ENCODE results near the gene AP4M1. TPM values are rescaled to one million over a fixed set of nuclear protein-coding genes. Genes with fewer than 3 reads are reported as not detected.

Gene AP4M1
- total and polyA plus RNA-seq, 10 of the 15 experiments (the other 5 are each of a cell fraction or from before 2014, with no cell fraction given): 0.77 to 16.1 (median 13.0) TPM

- TF ChIP-seq E2F4 (IDR thresholded peaks at IDR 0.05; ENCODE audit: low read depth, low read length) (no peak), RUNX3 (IDR thresholded peaks at IDR 0.05; ENCODE audit: low read length) (peak; percentile 92), NRF1 (conservative IDR thresholded peaks at IDR 0.05; ENCODE audit: low read depth, low read length) (no peak), KAT2A (conservative IDR thresholded peaks at IDR 0.05; ENCODE audit: control insufficient read depth, low read depth, low read length) (no peak), SREBF2 (IDR thresholded peaks at IDR 0.05; ENCODE audit: low read length) (peak; percentile 74), ZNF24 (IDR thresholded peaks at IDR 0.05) (no peak), ZBED1 (IDR thresholded peaks at IDR 0.05; ENCODE audit: borderline replicate concordance) (peak; percentile 48; the same call in 1 of the 2 replicates), BCLAF1 (IDR thresholded peaks at IDR 0.05) (no peak), EP300 (IDR thresholded peaks at IDR 0.05; ENCODE audit: borderline replicate concordance in 1 of 2, control insufficient read depth in 1 of 2, low read depth in 2 of 2, low read length in 2 of 2) (peak in 1 of 2 experiments; percentile 60; a peak in 1 of 4 replicates), ZZZ3 (IDR thresholded peaks at IDR 0.05; ENCODE audit: control insufficient read depth, insufficient read length, low read depth) (no peak), ATF3 (IDR thresholded peaks at IDR 0.05; ENCODE audit: borderline replicate concordance, extremely low read depth, low read depth, low read length) (no peak), STAT1 (conservative IDR thresholded peaks at IDR 0.05) (0 out of 2 replicates have a peak, but pooled peaks have one; percentile 50), ESRRA (IDR thresholded peaks at IDR 0.05; ENCODE audit: low read length) (0 out of 2 replicates have a peak, but pooled peaks have one; percentile 45), MYB (IDR thresholded peaks at IDR 0.05; ENCODE audit: borderline replicate concordance, low read depth, low read length) (no peak), ETV6 (conservative IDR thresholded peaks at IDR 0.05 in 1 of 2, IDR thresholded peaks at IDR 0.05 in 1 of 2; ENCODE audit: borderline replicate concordance in 1 of 2, low read depth in 1 of 2) (peak in 1 of 2 experiments; percentile 60; a peak in 1 of 4 replicates), EED (IDR thresholded peaks at IDR 0.05; ENCODE audit: low read depth) (no peak), RFX5 (IDR thresholded peaks at IDR 0.05; ENCODE audit: low read depth, low read length) (peak; percentile 18; the same call in 1 of the 2 replicates), SRF (IDR thresholded peaks at IDR 0.05; ENCODE audit: low read depth in 2 of 2, low read length in 2 of 2) (peak; percentile 71 to 88; a peak in 3 of 4 replicates), MTA2 (IDR thresholded peaks at IDR 0.05; ENCODE audit: low read depth) (peak; percentile 79), NFYA (IDR thresholded peaks at IDR 0.05; ENCODE audit: borderline replicate concordance, low read depth, low read length) (no peak)
- TF ChIP-seq, protein P1, sequence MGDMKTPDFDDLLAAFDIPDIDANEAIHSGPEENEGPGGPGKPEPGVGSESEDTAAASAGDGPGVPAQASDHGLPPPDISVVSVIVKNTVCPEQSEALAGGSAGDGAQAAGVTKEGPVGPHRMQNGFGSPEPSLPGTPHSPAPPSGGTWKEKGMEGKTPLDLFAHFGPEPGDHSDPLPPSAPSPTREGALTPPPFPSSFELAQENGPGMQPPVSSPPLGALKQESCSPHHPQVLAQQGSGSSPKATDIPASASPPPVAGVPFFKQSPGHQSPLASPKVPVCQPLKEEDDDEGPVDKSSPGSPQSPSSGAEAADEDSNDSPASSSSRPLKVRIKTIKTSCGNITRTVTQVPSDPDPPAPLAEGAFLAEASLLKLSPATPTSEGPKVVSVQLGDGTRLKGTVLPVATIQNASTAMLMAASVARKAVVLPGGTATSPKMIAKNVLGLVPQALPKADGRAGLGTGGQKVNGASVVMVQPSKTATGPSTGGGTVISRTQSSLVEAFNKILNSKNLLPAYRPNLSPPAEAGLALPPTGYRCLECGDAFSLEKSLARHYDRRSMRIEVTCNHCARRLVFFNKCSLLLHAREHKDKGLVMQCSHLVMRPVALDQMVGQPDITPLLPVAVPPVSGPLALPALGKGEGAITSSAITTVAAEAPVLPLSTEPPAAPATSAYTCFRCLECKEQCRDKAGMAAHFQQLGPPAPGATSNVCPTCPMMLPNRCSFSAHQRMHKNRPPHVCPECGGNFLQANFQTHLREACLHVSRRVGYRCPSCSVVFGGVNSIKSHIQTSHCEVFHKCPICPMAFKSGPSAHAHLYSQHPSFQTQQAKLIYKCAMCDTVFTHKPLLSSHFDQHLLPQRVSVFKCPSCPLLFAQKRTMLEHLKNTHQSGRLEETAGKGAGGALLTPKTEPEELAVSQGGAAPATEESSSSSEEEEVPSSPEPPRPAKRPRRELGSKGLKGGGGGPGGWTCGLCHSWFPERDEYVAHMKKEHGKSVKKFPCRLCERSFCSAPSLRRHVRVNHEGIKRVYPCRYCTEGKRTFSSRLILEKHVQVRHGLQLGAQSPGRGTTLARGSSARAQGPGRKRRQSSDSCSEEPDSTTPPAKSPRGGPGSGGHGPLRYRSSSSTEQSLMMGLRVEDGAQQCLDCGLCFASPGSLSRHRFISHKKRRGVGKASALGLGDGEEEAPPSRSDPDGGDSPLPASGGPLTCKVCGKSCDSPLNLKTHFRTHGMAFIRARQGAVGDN (IDR thresholded peaks at IDR 0.05): peak; percentile 86
Measured at GRCh38 chr7:100081535-100082102, 19.8 kb upstream of the AP4M1 start, which contains the start of gene ZNF3 (continued).
